Left kidney (tissue), 2 donors: ENCODE data around the gene MRPL2. TPM values are rescaled to one million over a fixed set of nuclear protein-coding genes. Genes with fewer than 3 reads are reported as not detected.
A peak's percentile ranks its signal among the peaks of the same experiment; 100 is the strongest.
"Not testable (repeated sequence)": the region's sequence is repeated elsewhere in the genome, so short reads cannot be mapped to it uniquely, and the experiment has no call there.

Experiments
- DNase-seq: peaks from one replicate; pipeline ENCODE4 v3.0.0-alpha.2; 2013
- polyA plus RNA-seq: library from polyadenylated mRNA; unstranded; fragments of 120-200 nt; gene quantifications from one replicate; pipeline ENCODE4 v1.2.1, GENCODE V29; 2013; ENCODE audit not compliant: insufficient read length

Gene MRPL2
- polyA plus RNA-seq, 1 donor: 53.2 TPM

DNA sequence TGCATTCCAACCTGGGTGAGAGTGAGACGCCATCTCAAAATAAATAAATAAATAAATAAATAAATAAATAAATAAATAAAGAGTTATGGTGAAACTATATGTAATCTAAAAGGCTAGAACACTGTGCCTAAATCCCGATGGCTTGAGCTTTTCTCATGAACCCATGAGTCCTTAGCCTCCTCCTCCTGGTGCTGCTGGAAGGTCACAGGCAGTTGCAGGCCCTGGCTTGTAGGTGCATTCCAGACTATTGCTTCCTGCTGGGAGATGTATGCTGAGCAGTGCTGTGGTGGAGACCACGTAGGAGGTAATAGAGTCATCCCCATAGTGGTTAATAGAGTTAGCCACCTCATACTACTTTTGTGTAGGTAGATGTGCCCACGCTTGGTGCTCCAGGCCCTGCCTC, 29.4 kb upstream of the MRPL2 start:
- DNase-seq: no peak

DNA sequence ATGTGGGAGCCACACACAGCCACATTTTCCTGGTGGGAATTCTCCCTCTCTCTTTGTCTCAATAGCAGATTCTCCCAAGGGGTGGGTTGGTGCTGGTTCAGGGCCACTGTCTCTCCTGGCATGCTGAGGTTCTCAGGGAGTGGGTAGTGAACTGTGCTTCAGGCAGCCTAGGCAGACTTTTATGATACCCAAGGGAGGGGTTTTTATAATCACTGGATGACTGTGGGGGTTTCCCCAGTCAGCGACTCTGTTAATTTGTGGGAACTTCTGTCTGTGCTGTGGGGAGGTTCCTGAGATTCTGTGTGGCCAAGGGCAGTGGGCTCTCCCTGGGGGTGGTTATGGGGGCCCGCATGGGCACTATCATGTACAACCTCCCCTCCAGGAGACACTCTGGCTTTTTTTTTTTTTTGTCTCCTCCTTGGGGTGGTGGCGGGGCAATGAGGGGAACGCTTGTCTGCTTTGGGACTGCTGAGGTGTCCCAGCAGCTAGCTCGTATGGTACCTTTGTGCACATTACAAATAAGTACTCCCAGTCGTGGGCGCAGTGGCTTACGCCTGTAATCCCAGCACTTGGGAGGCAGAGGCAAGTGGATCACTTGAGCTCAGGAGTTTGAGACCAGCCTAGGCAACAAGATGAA, 26.9 kb upstream of the MRPL2 start:
- no peak for DNase-seq

DNA sequence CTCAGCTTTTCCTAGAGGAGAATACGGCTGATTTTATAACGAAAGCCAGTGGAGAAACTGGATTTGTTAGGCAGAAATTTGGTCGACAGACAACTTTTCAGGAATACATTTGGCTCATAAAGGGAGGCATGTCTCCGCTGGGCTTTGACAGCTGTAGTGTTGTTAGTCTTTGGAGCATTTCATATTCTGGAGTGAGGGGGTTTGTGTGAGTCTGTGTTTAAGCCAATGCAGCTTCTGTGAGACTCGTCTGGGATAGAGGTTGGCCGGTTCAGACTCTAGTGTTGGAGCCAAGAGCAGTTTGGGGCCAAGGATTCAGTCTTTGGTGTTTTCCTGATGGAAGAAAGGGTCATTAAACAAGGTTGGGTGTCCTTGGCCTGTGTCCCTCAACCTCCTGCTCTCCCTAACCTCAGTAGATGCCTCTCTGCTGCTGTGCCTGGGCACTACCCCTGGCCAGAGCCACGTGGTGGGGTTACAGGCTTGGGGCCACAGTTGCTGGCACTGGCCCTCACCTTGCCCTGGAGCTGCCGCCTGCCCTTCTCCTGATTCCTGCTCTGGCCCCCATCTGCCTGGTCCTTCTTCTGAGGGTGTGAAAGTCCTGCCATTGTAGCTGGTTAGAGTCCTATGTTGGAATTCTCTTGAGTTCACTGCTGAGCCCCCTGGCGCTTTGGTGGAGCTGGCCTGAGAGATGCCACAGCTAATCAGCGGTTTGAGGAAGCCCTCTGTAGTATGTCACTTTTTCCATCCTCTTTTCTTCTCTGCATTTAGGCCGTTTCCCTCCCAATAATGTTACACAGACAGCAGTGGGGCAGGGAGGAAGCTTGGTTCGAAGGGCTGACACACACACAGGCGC, 23.8 kb upstream of the MRPL2 start:
- DNase-seq: no peak

DNA sequence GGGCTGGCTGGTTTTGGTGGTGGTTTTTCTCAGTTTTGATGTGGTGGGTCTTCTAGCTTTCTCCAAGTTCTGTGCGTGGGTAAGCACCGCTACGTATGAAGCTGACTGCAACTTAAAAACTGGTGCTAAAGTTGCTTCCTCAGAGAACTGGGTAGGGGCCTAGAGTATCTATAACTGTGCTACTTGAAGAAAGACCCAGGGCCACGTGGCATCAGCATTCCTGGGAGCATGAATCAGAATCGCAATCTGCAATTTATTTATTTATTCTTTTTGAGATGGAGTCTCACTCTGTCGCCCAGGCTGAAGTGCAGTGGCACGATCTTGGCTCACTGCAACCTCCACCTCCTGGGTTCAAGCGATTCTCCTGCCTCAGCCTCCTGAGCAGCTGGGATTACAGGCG, 22.7 kb upstream of the MRPL2 start:
- DNase-seq: not testable (repeated sequence)

DNA sequence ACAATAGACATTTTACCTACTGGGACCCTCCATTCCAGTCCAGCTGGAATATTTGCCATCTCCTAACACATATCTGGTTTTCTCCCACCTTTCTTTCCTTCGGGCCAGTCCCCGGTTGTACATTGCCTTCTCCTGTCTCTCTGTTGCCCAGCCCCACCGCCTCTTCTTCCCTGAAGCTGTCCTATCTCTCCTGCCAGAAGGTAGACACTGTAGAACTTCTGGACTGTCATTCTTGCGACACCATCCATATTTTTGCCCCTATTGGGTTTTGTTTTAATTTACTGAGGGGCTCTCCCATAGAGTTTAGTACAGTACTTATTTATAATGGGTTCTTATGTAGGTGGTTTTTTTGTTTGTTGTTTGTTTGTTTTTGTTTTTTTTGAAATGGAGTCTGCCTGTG, 21.8 kb upstream of the MRPL2 start:
- DNase-seq: no peak

DNA sequence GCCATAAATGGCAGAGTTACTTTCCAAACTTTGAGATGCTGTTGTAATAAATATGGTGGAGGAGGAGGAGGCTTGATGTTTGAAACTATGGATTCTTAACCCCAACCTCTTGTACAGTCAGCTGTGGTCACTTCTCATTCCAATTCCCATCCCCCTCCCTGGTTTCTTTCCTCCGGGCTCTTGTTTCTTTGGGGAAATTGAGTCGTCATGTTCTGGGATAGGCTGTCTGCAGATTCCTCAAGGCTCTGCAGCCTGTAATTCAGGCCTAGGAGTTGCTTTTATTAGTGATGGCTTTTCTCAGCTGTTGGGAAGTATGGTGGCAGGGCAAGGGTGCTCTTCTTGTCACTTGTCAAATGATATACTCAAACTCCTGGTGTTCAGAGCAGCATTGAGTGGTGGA, 19.5 kb upstream of the MRPL2 start:
- peak; percentile 50 for DNase-seq

DNA sequence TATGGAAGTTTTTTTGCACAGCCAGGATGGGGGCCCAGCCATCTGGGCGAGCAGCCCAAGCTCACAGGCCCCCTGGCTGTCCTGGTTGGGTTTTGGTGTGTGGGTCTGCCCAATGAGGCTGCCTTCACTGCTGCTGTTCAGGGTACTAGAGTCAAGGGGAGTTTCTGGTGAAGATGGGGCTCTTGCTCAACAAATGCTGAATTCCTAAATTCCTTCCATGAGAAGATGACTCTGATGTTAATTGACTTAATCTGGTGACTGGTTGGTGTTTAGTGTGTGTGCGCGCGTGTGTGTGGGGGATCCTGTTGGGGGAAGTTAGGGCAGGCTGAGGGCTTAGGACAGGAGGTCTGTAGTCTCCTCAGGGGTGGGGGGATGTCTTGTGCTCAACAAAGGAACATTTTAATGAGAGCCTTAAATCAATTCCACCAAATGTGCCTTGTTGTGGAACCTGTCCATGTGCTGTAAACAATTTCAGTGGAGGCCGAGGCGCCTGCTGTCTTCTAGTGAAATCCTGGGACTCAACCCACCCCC, 18.8 kb upstream of the MRPL2 start:
- no peak for DNase-seq

DNA sequence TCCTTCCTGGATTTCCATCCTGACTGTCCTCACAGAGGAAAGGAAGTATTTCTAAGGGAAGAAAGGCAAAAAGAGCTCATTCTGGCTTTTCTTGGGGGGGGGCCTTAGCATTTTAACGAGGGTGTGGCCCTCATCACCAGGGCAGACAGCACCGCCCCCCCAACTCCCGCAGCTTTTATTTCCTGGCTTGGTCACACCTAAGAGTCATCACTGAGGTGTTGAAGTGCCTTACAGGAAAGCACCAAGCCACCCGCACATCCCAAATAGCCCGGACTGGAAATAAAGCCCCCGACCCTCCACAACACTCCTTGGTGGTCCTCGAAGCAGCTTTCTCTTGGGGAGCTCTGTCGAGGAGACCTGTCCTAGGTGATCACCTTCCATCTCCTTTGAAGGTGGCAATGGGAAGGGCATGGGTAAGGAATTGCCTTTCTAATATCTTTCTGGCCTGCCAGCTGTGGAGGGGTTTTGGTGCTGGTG, 18.1 kb upstream of the MRPL2 start:
- no peak for DNase-seq

DNA sequence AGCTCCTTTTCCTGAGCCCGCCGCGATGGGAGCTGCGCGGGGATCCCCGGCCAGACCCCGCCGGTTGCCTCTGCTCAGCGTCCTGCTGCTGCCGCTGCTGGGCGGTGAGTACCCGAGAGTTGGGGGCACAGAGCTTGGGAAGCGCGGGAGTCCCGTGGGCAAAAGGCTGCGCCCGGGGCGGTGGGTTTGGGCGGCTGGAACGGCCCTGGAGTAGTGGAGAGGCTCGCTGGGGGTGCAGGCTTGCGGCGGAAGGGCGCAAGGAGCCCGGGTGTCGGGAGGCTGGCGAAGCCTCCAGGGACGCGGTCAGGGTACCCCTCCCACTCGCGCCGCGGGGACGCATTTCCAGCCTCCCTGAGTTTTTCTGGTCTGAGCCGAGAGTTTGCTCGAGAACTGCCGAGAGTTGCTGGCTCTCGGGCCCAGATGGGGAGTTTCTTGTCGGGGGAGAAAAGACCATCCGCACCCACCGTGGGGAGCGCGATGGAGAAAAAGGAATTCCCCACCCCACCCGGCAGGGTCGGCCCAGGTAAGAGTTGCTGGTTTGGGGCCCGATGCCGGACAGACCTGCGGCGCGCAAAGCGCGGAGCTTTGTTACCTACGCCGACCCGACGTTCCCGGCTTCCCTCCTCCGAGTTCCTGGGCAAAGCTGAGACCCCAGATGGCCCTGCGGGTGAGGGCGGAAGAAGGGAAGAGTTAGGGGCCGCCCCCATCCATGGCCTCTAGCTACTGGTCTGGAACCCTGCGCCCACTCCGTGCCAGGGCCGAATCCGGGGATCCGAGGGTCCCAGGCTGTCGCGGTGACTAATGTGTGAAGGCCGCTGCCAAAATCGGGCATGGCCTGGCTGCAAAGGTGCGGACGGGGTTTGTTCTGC, 17.5 kb upstream of the MRPL2 start:
- peak; percentile 53 for DNase-seq

DNA sequence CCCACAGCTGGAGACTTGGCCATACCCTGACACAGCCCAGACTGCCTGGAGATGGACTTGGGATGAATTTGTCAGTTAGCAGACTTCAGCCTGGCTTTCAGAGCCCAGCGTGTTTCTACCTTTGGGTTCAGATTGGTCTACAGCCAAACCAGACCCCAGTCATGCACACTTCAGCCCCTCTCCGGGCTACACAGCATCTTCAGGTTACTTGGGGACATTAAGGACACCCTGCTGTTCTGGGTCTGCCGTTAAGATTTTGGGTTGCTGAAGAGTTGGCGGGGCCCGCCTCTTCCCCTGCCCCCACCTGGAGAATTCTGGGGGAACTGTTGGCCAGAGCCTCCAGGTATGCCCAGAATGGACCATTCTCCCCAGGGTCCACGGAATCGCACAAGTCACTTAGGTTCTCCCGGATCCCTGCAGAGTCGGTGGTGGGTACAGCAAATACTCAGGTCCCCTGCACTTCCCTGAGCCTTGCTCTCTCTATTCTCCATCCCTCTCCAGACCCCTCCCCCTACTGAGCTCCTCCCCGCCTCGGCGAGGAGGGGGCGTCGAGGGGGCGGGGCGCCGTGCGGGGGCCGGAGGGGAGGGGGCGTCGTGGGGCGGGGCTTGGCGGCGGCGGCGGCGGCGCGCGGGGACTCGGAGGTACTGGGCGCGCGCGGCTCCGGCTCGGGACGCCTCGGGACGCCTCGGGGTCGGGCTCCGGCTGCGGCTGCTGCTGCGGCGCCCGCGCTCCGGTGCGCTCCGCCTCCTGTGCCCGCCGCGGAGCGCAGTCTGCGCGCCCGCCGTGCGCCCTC, 16.6 kb upstream of the MRPL2 start, which contains the start of gene PTK7:
Gene PTK7 (plus strand): TSS at position 645 of the 794 bp plus-strand sequence. CDS start 175 bp downstream, outside the sequence.
- DNase-seq: peak; percentile 87

DNA sequence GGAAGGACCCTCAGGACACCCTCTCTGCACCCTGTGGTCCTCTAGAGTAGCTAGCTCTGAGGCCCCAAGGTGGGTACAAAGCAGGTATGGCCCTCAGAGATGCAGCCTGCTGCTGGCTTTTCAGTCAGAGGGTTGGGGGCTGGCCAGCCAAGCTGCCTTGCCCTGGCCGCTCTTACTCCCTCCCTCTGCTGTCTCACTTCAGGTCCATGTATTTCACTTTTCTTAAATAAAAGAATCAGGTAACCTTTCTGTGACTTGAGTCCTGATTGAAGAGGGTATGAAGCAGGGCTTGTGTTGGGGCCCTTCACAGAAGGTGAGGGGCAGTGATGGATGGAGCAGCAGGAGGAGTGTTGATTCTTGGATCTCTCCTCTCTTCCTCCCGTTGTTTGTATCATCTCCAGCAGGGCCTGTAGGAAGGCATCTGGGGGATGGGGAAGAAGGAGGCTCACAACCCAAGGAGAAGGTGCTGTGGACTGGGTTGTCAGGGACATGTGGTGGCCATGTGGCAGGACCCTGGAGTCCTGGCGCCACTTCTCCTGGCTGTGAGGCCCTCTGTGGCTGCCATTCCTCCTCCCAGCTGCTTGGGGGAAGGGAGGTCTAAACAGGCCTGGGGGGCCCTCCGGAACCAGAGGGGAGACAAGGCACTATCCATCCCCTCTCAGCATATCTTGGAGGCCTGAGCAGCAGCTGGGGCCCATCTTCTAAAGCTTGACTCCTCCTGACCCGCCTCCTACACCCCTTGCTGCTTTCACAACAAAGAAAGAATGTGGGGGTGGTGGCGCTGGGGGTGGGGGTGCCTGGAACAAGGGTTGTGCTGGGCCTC, 15.8 kb upstream of the MRPL2 start:
- peak; percentile 84 for DNase-seq

DNA sequence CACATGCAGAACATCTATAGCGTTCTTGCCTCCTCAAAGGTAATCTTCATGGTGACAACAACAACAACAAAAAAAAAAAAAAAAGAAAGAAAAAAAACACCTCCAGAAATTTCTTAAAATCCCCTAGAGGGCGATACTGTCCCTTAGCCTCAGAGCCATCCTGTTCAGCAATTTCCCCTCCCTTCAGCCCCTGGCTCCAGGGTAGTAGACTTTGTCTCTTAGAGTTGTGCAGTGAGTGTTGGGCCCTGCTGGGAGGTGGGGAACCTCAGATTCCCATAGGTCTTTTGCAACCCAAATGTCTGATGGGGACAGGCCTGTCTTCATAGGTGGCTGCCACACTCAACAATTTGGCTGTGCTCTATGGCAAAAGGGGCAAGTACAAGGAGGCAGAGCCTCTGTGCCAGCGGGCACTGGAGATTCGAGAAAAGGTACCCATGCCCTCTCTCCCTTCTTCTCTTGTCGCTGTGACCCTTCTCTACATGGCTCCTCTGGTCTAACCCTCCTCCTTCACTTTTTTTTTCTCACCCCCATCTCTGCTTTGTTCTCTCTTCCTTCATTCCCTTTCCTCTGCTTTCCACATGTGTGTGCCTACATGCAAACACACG, 10.9 kb upstream of the MRPL2 start:
- peak; percentile 59 for DNase-seq

DNA sequence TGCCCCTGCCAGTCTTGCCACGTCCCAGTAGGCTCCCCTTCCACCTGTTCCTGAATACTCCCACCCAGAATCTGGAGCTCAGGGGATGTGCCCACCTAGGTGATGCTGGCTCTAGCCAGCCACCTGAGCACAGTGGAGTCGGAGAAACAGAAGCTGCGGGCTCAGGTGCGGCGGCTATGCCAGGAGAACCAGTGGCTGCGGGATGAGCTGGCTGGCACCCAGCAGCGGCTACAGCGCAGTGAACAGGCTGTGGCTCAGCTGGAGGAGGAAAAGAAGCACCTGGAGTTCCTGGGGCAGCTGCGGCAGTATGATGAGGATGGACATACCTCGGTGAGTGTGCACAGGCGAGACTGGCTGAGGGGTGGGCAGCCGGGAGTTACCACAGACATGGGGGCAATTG, 3.6 kb upstream of the MRPL2 start:
- no peak for DNase-seq

DNA sequence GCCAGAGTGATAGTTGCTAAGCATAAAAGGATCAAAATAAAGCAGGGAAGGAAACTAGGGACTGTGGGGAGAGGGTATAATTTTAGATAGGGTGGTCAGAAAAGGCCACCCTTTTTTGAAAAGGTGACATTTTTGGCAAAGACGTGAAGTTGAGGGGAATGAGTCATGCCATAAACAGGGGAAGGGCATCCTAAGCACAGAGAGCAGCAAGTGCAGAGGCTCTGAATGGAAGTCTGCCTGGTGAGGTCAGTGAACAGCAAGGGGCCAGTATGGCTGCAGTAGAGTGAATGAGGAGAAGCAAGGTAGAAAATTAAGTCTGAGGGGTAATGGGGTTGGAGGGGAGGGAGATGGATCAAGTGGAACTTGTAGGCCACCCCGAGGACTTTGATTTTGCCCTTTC, 2.6 kb upstream of the MRPL2 start:
- DNase-seq: no peak

DNA sequence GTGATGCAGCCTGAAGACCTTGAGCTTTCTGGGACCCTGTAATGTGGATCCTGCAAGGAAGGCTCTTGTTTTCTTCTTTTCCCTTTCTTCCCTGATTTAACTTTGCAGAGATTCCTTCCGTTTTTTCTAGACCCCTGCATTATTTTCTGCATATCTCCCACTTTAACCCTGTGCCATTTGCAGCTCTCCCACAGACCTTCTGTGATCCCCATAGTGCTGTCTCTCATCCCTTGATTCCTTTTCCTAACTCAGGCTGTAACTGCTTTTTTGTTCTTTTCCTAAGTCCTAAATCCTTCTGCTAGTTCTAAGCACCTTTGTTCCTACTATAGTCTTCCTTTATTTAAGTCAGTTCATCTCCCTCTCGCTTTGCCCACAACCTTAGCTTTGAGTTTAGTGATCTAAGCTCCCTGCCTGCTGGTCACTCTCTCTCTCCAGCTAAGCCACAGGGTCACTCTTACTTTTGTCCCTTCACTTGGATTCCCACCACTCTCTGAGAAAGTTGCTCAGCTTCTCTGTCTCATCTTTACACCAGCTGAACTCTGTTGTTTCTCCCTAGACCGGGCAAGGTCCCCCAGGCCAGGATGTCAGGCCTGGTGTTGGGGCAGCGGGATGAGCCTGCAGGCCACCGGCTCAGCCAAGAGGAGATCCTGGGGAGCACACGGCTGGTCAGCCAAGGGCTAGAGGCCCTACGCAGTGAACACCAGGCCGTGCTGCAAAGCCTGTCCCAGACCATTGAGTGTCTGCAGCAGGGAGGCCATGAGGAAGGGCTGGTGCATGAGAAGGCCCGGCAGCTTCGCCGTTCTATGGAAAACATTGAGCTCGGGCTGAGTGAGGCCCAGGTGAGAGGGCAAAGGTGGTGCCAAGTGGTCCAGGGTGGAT, 1.8 kb upstream of the MRPL2 start:
- no peak for DNase-seq

DNA sequence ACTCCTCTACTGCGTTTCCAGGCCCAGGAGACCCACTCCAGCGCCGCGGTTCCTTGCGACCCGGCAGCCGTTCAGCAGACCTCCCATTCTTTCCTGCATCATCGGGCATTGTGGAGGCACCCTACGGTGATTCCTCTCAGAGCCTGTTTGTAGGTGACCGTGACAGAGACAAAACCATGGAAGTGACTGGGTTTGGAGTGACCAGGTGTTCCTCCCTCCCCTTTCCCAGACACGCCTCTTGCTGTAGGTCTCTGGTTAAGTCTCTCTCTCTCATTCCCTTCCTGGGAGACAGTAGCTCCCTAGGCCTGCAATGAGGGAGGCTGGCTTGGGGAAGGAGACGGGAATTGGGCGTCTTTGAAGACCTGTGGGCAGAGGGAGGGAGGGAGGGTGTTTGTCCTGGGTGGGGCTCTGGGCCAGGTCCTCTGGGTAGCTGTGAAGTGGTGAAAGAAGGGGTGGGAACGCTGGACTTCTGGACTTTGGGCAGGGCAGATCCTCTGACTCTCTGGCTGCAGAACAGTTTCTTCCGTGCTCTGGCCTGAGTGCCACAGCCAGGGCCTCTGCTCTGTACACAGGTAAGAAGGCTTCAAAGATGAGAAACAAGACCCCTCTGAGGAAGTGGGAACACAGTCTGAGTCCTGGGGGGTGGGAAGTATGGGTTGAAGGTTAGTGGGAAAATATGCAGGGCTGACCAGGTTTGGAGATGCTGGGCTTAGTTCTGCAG, 960 bp upstream of the MRPL2 start:
- no peak for DNase-seq

DNA sequence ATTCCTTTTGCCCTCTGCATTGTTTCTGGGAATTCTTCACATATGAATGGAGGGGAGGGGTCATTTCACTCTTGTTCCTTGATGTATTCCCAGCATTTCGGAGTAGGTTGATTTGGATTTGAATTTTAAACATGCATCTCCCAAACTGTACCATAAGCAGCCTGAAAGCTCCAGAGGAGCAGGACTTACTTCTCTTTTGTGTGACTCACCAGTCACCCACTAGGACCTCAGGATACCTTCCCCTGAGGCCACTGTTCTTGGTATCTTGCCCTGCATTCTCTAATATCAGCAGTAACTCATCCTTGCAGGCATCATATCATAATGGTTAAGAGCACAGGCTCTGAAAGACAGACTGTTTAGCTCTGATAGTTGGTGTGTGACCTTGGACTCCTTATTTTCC, 703 bp downstream of the MRPL2 start:
- no peak for DNase-seq

DNA sequence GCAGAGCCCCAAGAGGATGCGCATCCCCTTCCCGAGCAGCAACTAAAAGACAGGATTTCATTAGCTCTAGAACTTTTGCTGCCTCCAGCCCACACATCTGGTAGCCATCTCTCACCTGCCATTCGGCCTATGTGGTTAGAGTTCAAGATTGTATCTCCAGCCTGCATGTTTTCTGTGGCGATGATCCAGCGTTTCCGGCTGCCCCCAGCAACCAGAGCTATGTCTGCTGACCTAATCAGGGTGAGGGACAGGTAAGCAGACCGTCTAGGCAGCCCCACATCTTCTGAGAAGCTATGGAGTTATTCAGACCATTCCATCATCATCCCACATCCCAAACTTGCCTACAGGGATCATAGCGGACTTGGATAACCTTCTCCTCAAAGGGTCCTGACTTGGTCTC, 3.3 kb downstream of the MRPL2 start:
- DNase-seq: no peak
